B cell (primary cell): ENCODE measurements around the gene SSBP2. TPM values are rescaled to one million over a fixed set of nuclear protein-coding genes. Genes with fewer than 3 reads are reported as not detected.
"Not testable (repeated sequence)": the region's sequence is repeated elsewhere in the genome, so short reads cannot be mapped to it uniquely, and the experiment has no call there.

Experiments used
- ATAC-seq: fragments of 200-7000 bp; cut with Tn5 transposase; one replicate; pipeline ENCODE4 v1.10.0; 2021; ENCODE audit warnings: low read depth, mild to moderate bottlenecking, moderate number of reproducible peaks, moderate library complexity
- CTCF ChIA-PET: fragments of 350-600 bp; sonication (Branson Sonifier 250); formaldehyde crosslinking; loops from one replicate; lab custom pipeline; 2021; ENCODE audit warnings: antibody characterized with exemption, inconsistent platforms; lab: Charles Lee
- POLR2A ChIA-PET: fragments of 350-600 bp; sonication (Branson Sonifier 250); formaldehyde crosslinking; loops from one replicate; lab custom pipeline; 2021; ENCODE audit warnings: antibody characterized with exemption; lab: Charles Lee
- DNase-seq: peaks from one replicate; pipeline ENCODE4 v3.0.0; 2013
- H2AFZ ChIP-seq: 2 replicates; pipeline ENCODE4 v1.6.1; 2012; ENCODE audit warnings: mild to moderate bottlenecking, low read depth, low read length; ENCODE audit not compliant: insufficient read depth, poor library complexity, severe bottlenecking
- H3K27ac ChIP-seq, 2 donors: 1 replicate in 1 of 2; 2 replicates in 1 of 2; pipeline ENCODE4 v1.5.1; 2012 to 2013; ENCODE audit warnings: low read length in 2 of 2, mild to moderate bottlenecking in 2 of 2, moderate library complexity in 1 of 2
- H3K27me3 ChIP-seq, 4 experiments: fragments of 200-600 bp in 1 of 4; sonication (generic) in 1 of 4; replicated peaks in 1 of 4; 1 replicate in 2 of 4; 2 replicates in 2 of 4; pipeline versions ENCODE4 v1.6.1 to v1.7.0; 2013 to 2016; ENCODE audit warnings: low read length in 3 of 4, mild to moderate bottlenecking in 2 of 4, mixed read lengths in 1 of 4, moderate library complexity in 1 of 4; ENCODE audit not compliant: insufficient read depth in 4 of 4, control insufficient read depth in 3 of 4; ENCODE audit errors: control extremely low read depth in 1 of 4
- H3K36me3 ChIP-seq, 2 experiments: replicated peaks in 1 of 2; 1 replicate in 1 of 2; 2 replicates in 1 of 2; pipeline versions ENCODE4 v1.6.1 to v1.7.1; 2013; ENCODE audit warnings: low read length in 1 of 2; ENCODE audit not compliant: insufficient read depth in 2 of 2, control insufficient read depth in 1 of 2; ENCODE audit errors: control extremely low read depth in 1 of 2, extremely low read depth in 1 of 2
- H3K4me1 ChIP-seq, 2 donors: fragments of 200-600 bp in 1 of 2; sonication (generic) in 1 of 2; 1 replicate in 1 of 2; 2 replicates in 1 of 2; pipeline versions ENCODE4 v1.5.1 to v1.6.1; 2013 to 2017; ENCODE audit warnings: low read length in 2 of 2; ENCODE audit not compliant: control insufficient read depth in 2 of 2, insufficient read depth in 2 of 2
- H3K4me2 ChIP-seq: replicated peaks from 2 replicates; pipeline ENCODE3; 2012; ENCODE audit warnings: mild to moderate bottlenecking, low read depth, low read length; ENCODE audit not compliant: poor library complexity, severe bottlenecking
- H3K4me3 ChIP-seq, 5 experiments: fragments of 200-600 bp in 1 of 5; sonication (generic) in 1 of 5; 1 replicate in 3 of 5; 2 replicates in 2 of 5; pipeline versions ENCODE4 v1.5.1 to v1.7.0; 2011 to 2016; ENCODE audit warnings: low read length in 4 of 5, mild to moderate bottlenecking in 4 of 5, low read depth in 2 of 5, control low read depth in 1 of 5, moderate library complexity in 1 of 5; ENCODE audit not compliant: insufficient read depth in 1 of 5; ENCODE audit errors: control extremely low read depth in 1 of 5, extremely low read depth in 1 of 5
- H3K79me2 ChIP-seq: fragments of 200-600 bp; sonication (generic); one replicate; pipeline ENCODE4 v1.6.0; 2016; ENCODE audit warnings: low read length; ENCODE audit not compliant: control insufficient read depth, insufficient read depth
- H3K9ac ChIP-seq: fragments of 200-600 bp; sonication (generic); 2 replicates; pipeline ENCODE4 v1.6.1; 2017; ENCODE audit warnings: mild to moderate bottlenecking, low read length, moderate library complexity
- H3K9me3 ChIP-seq, 3 donors: one replicate each; pipeline versions ENCODE4 v1.6.1 to v1.7.1; 2013; ENCODE audit warnings: low read length in 2 of 3; ENCODE audit not compliant: control insufficient read depth in 2 of 3, insufficient read depth in 1 of 3; ENCODE audit errors: control extremely low read depth in 1 of 3
- H4K20me1 ChIP-seq: 2 replicates; pipeline ENCODE4 v1.6.0; 2012; ENCODE audit warnings: mild to moderate bottlenecking, low read length; ENCODE audit not compliant: insufficient read depth, control insufficient read depth, poor library complexity, severe bottlenecking
- H3K27ac Mint-ChIP-seq: one replicate; pipeline ENCODE4 v1.8.0; 2021; ENCODE audit warnings: mixed read lengths
- H3K27me3 Mint-ChIP-seq: one replicate; pipeline ENCODE4 v1.8.0; 2021; ENCODE audit warnings: mixed read lengths
- H3K4me1 Mint-ChIP-seq: one replicate; pipeline ENCODE4 v1.8.0; 2021; ENCODE audit warnings: mixed read lengths
- H3K4me3 Mint-ChIP-seq: one replicate; pipeline ENCODE4 v1.8.0; 2021; ENCODE audit warnings: mixed read lengths
- H3K9me3 Mint-ChIP-seq: one replicate; pipeline ENCODE4 v1.8.0; 2022; ENCODE audit warnings: mixed read lengths; ENCODE audit not compliant: insufficient read depth
- CTCF ChIP-seq: fragments of 200-600 bp; IDR thresholded peaks from one replicate; pipeline ENCODE4 v1.8.0; 2022; ENCODE audit warnings: antibody characterized with exemption, mild to moderate bottlenecking
- EZH2 ChIP-seq: IDR thresholded peaks from 2 replicates; pipeline ENCODE4 v1.6.1; 2012; ENCODE audit warnings: borderline replicate concordance, low read depth, mild to moderate bottlenecking, moderate library complexity, low read length; ENCODE audit not compliant: insufficient read depth, poor library complexity, severe bottlenecking
- WGBS: methylation state at CpG from one replicate; pipeline ENCODE4 v1.1.5; 2013; ENCODE audit warnings: missing lambda C conversion rate; ENCODE audit not compliant: insufficient coverage; 5-methylcytosine and 5-hydroxymethylcytosine counted together
- intact Hi-C: fragments of 100-400 bp; cut with micrococcal nuclease; formaldehyde crosslinking; loops from one replicate; pipeline ENCODE4 v1.10.0; 2022
- polyA plus RNA-seq: library from polyadenylated mRNA; depleted of rRNA; stranded (reverse); fragments of >200 nt; gene quantifications from 2 replicates; pipeline ENCODE4 v1.2.3, GENCODE V29; 2012
- total RNA-seq, 2 donors: library from RNA; stranded (reverse); fragments of 120-200 nt in 1 of 2; gene quantifications; 1 replicate in 1 of 2; 2 replicates in 1 of 2; pipeline versions ENCODE4 v1.2.3 to v1.2.4, GENCODE V29; 2013 to 2022

The SSBP2 gene
- total and polyA plus RNA-seq, 2 donors (not counting 1 experiment from before 2014, with no cell fraction given): 40.9 to 49.6 TPM

- intact Hi-C loops: no loop called here
- TF ChIP-seq EZH2: no peak
- TF ChIP-seq CTCF: no peak
- Histone ChIP-seq H3K9me3 (no peaks in the 10 kb centered on the region), H3K4me1 (no peaks in the 10 kb centered on the region), H4K20me1 (peaks cover 10% of the 10 kb centered on the region), H2AFZ (no peak overlapping the region), H3K79me2 (peaks cover 2% of the 10 kb centered on the region), H3K36me3 (peaks cover 2 to 21% of the 10 kb centered on the region in 2 experiments), H3K9ac (no peak overlapping the region), H3K27ac (no peak overlapping the region), H3K4me2 (no peak overlapping the region), H3K4me3 (no peak overlapping the region), H3K27me3 (no peaks in the 10 kb centered on the region)
- DNase-seq (no peak), ATAC-seq (no peak)
- no peaks in the 10 kb centered on the region for H3K9me3 Mint-ChIP-seq
- no peaks in the 10 kb centered on the region for H3K4me1 Mint-ChIP-seq
- no peak overlapping the region for H3K27ac Mint-ChIP-seq
- ChIA-PET CTCF (no interaction called here), POLR2A (no interaction called here)
- H3K27me3 Mint-ChIP-seq: no peaks in the 10 kb centered on the region
- H3K4me3 Mint-ChIP-seq: no peak overlapping the region
Observed at GRCh38 chr5:81604193-81604592, 146.7 kb downstream of the SSBP2 start.

- Histone ChIP-seq H3K9ac (no peak overlapping the region), H3K4me3 (no peak overlapping the region), H3K27me3 (no peaks in the 10 kb centered on the region), H3K79me2 (peaks cover 2% of the 10 kb centered on the region), H3K27ac (no peak overlapping the region), H4K20me1 (peaks cover 10% of the 10 kb centered on the region), H3K9me3 (peaks cover 0 to 7% (median 2%) of the 10 kb centered on the region in 3 donors), H2AFZ (no peak overlapping the region), H3K4me1 (no peaks in the 10 kb centered on the region), H3K36me3 (peaks cover 0 to 19% of the 10 kb centered on the region in 2 experiments), H3K4me2 (no peak overlapping the region)
- H3K9me3 Mint-ChIP-seq: peaks cover 8% of the 10 kb centered on the region
- POLR2A ChIA-PET: no interaction called here
- WGBS: no CpG with 5 or more reads among the region's 1 CpG
- no peak for ATAC-seq
- H3K4me1 Mint-ChIP-seq: no peaks in the 10 kb centered on the region
- CTCF ChIA-PET: no interaction called here
- H3K27me3 Mint-ChIP-seq: no peaks in the 10 kb centered on the region
- H3K27ac Mint-ChIP-seq: no peak overlapping the region
- intact Hi-C loops: no loop called here
- TF ChIP-seq EZH2 (no peak), CTCF (no peak)
- H3K4me3 Mint-ChIP-seq: no peak overlapping the region
- no peak for DNase-seq
Observed at GRCh38 chr5:81601919-81602318, 149.0 kb downstream of the SSBP2 start.

- H3K4me3 Mint-ChIP-seq, H2AFZ ChIP-seq, H3K27ac ChIP-seq, intact Hi-C loops, CTCF ChIA-PET, H3K9ac ChIP-seq, DNase-seq, H3K27me3 ChIP-seq, POLR2A ChIA-PET, H3K9me3 Mint-ChIP-seq, H3K27me3 Mint-ChIP-seq, H3K36me3 ChIP-seq, H3K4me3 ChIP-seq, ATAC-seq, H3K4me2 ChIP-seq, H3K27ac Mint-ChIP-seq, H3K79me2 ChIP-seq: not testable (repeated sequence)
- H3K4me1 ChIP-seq: peaks cover 0 to 10% of the 10 kb centered on the region in 2 donors
- H3K4me1 Mint-ChIP-seq: peaks cover 20% of the 10 kb centered on the region
- H3K9me3 ChIP-seq: peaks cover 0 to 12% (median 0%) of the 10 kb centered on the region in 3 donors
- no CpG with 5 or more reads among the region's 10 CpGs for WGBS
- H4K20me1 ChIP-seq: peaks cover 20% of the 10 kb centered on the region
Observed at GRCh38 chr5:81592085-81592484, 158.8 kb downstream of the SSBP2 start.
